Right ventricle myocardium inferior (tissue), 1 donor: ENCODE data around the gene FOSL2. TPM values are rescaled to one million over a fixed set of nuclear protein-coding genes. Genes with fewer than 3 reads are reported as not detected.

Experiments used
- ATAC-seq: fragments of 200-7000 bp; cut with Tn5 transposase; one replicate; pipeline ENCODE4 v1.9.1; 2020; ENCODE audit warnings: mild to moderate bottlenecking, moderate library complexity
- DNase-seq: peaks from one replicate; pipeline ENCODE4 v3.0.0; 2021; ENCODE audit errors: missing footprints
- intact Hi-C: fragments of 100-400 bp; cut with DNase I; formaldehyde crosslinking; loops from one replicate; pipeline ENCODE4 v1.11.0; 2022
- total RNA-seq: library from RNA; stranded (reverse); fragmentation: NEBNext Ultra II Directional; extraction: Animal tissue kit (Norgen Biotek cat#: 25700); gene quantifications from one replicate; pipeline ENCODE4 v1.2.1, GENCODE V29; 2021
- donor health status: DM: no; HTN: yes; CAD: no; lungs with severe emphysema.

FOSL2 gene
- total RNA-seq, 1 donor from 2014 or later = 48.5 TPM

DNA sequence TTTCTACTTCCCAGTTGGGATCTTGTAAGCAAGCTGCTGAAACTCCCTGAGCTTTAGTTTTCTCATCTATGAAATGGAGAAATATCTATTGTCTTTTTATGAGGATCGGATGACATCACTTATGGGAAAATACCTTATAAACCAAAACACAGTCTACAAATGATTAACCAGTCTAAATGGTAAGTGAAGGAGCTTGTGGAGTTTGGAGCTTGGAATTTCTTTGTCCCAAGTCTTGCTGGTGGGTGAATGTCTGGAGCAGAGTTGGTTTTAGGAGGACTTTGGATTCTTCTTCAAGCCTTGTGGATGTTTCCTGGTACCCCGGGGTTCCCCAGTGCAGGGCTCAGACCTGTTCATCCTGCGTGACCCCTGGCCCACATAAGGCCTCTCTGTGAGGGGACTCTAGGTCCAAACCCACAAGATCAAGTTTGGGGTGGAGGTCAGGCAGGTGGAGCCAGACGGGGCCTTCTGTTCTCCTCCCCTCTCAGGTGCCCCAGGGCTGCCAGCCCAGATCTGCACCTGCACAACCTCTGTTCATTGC, 43.2 kb downstream of the FOSL2 start:
- DNase-seq = no peak
- no peak for ATAC-seq
- intact Hi-C loops = no loop called here

DNA sequence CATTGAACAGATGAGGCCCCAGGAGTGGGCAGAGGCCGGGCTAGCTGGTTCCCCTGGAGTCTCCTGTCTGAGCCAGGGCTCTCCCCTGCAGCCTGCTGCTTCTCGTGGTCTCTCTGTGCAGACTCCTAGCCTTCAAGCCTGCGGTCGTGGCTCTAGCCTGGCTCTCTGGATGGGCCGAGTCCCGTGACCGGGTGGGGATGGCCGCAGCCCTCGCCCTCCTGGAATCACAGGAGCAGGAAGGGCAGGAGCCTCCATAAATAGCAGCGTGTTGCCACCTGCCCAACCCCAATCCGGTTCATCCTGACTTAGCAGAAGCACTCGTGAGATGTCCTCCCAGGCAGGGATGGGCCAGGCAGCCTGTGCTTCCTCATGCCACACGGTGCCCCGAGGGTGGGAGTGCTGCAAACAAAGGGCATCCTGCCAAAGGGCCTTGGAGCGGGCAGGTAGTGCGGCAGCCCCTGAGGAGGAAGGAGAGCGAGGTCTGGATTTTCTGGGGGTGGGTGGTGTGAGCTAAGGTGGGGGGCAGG, 43.9 kb downstream of the FOSL2 start:
- no peak for ATAC-seq
- DNase-seq = no peak
- intact Hi-C loops = no loop called here

DNA sequence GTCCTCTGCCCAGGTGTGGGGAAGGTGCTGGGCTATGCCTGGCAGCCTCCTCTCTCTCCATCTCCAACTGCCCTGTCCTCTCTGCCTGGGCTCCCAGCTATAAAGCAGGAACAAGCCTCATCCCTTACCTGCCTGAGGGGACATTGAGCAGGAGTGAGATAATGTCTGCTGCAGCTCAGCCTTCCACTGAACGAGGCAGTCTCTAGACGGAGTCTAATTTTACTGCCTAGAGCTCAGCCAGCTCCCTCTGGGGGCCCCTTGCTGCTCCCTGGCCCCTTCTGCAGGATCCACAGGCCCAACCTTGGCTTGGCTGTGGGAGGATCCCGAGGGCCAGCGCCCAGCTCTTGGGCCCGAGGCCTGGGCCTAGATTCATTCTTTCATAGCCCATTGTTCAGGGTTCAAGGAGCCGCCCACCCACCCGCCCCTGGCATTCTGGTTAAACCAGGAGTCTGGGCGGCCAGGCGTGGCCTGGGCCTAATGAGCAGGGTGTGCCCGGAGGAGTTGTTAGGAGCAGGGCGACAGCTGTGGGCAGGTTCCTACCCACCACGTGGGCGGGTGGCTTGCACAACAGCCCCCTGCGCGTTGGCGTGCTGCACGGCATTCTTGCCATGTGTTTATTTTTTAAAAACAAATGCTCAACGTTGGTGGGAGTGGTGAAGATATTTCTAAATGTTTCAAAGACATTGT, 44.6 kb downstream of the FOSL2 start:
- intact Hi-C loops = no loop called here
- DNase-seq (no peak), ATAC-seq (no peak)

DNA sequence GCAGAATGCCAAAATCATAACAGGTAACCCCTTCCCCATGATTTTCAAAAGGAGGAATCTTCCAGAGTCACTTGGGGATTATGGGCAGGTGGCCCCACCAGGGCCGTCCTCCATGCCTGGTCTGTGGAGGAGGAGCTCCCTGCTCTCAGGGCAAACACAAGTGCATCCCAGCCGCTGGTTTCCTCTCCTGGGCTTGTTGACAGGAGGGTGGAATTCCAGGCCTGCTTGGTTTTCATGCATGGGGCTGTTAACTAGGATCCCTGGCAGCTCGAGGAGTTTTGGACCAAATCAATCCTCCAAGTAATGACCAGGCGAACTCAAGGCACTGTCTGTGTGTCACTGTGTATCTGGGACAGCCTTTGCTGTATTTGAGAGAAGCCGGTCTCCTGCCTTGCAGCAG, 45.3 kb downstream of the FOSL2 start:
- DNase-seq (no peak), ATAC-seq (no peak)
- intact Hi-C loops = no loop called here

DNA sequence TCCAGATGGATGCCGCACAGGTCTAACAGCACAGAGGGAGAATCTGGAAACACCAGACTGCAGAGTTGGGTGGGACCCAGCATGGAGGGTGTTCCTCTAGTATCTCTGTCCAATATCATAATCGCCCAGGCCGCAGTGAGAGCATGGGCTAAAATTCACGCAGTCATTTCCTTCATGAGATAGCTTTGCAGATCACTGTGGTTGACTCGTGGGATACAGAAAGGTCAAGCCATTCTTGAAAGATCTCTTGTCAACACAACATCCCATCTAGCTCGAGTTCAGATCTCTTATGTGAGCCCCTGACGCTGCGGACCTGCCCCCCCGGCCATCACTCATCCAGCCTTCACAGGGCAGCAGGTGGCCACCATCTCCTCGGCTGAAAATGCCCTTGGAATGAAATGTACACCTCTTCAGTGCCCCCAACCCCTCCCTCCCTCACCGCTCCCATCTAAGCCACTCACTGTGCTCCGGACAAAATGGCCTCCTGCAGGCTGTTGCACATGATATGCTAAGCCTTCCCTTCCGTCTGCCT, 45.9 kb downstream of the FOSL2 start:
- DNase-seq = no peak
- intact Hi-C loops = no loop called here
- ATAC-seq = no peak

DNA sequence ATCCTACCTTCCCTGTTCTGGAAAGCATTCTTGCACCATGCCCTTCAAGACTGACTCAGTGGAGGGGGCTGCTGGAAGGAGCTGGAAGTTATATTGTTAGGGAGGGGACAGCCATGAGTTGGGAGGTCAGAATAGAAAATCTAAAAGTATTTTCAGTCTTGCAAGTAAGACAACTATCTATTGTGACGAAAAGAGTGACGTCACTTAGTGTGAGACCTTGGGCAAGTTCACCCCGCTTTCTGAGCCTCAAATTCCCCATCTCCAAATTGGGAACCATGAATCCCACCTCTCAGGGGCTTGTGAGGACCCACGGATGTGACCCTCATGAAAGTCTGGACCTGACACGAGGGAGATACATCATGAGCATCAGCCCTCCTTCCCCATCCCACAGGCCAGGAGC, 46.5 kb downstream of the FOSL2 start:
- intact Hi-C loops = no loop called here
- ATAC-seq (no peak), DNase-seq (no peak)

DNA sequence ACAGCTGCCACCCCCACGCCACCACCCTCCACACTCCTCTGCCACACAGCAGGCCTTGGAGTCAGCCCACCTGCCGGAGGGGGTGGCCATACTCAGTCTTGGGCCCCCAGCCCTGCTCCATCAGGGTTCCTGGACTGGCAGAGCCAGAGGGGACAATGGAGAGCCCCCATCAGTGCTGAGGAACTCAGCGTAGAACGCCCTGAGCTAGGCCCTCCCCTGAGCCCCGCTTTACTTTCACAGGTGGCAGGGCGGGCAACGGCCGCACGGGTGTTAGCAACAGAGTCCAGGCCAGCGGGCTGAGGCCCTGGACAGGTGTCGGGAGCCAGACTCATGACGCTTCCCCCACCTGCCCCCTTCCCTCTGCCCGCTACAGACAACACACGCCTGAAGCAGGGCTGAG, 47.1 kb downstream of the FOSL2 start:
- DNase-seq (no peak), ATAC-seq (no peak)
- intact Hi-C loops = no loop called here

DNA sequence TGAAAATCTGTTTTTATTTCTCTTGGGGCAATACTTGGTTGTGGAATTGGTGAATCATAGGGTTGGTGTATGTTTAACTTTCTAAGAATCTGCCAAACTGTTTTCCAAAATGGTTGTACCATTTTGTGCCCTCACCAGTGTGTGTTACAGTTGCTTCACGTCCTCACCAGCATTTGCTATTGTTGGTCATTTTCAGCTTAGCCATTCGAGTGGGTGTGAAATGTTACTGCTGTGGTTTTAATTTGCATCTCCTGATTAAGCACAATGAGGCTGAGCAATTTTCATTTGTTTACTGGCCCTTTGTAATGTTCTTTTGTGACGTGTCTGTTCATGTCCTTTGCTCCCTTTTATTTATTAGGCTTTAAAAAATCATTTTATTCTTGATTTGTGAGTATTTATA, 49.7 kb downstream of the FOSL2 start:
- intact Hi-C loops = no loop called here
- ATAC-seq = no peak
- no peak for DNase-seq

DNA sequence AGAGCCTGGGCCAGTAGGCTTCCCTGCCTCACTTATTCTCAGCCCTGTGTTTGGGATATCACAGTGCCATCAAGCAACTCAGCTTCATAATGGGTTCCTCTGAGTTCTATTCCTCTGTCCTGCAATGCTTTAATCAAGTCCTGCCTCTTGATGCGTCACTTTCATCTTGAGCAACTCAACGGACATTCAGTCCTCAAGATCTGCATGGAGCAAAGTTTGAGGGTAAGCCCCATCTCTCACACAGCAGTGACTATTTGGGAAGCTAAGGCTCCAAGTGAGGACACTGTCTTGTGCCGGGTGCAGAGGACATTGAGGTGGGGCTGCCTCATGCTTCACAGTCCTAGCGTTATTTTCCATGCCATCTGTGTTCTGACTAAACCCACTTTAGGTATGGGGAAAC, 52.3 kb downstream of the FOSL2 start:
- DNase-seq (no peak), ATAC-seq (no peak)
- intact Hi-C loops = no loop called here

DNA sequence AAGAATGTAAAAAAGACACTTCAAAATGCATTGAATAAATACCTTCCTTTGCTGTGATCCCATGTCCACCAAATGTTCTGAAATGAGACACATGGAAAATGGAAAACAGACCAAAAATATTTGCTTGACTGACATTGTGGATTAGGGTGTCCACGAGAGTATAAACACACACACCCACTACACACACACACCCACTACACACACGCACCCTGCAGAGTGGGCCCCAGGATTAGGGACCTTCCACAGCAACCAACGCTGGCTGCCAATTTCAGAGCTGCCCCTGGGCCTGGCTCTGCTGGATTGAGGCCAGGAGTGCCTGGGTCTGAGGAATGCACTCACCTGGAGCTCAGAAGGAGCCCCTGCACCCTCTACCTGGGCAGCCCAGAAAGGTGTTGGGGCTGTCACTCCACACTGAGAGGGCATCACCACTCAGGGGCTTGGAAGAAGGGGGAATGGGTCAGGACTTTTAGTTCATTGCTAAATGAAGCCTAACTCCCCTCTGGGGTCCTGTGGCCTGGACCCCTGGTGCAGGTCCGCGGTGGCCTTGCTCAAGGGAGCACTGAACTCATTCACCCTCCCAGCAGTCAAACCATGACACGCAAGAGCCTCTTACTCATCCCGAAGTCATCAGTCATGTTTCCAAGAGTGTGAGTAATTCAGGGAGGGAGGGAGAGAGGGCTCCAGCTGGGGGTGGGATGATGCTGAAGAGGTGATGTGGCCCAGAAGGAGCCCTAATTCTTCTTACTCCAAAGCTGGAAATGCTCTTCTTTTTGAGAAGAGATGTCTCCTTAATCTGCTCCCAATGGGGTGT, 53.0 kb downstream of the FOSL2 start:
- intact Hi-C loops = no loop called here
- ATAC-seq (no peak), DNase-seq (no peak)

DNA sequence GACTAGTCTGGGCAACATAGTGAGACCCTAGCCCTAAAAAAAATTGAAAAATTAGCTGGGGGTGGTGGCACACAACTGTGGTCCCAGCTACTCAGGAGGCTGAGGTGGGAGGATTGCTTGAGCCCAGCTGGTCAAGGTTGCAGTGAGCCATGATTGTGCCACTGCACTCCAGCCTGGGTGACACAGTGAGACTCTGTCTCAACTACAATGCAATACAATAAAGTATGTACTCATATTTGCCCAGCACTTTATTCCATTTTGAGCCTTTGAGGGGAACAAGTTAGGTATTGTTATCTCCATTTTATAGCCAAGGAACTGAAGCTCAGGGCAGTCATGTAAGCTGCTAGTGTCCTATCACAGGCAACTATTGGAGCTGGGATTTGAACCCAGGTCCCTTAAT, 53.9 kb downstream of the FOSL2 start:
- intact Hi-C loops = no loop called here
- no peak for DNase-seq

DNA sequence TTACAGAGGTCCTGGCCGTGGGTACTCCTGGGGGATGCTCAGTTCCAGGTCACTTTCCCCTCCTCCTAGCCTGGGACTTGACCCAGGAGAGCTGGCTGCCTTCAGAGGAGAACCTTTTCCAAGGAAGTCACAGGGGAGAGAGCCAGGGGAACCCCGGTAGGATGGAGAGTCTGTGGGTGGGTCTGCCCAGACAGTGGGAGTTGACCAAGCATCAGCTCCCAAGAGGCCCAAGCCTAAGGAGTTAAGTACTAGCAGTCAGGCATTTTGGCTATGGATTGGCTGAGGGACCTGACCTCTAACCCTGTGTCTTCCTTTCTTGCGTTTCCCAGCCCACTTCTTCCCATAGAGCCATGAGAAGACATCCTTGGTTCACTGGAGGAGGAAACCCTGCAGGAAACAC, 54.4 kb downstream of the FOSL2 start:
- DNase-seq = no peak
- ATAC-seq = no peak
- intact Hi-C loops = no loop called here

More for the DNA sequence above, 53.9 kb downstream of the FOSL2 start:
- ATAC-seq = no peak

DNA sequence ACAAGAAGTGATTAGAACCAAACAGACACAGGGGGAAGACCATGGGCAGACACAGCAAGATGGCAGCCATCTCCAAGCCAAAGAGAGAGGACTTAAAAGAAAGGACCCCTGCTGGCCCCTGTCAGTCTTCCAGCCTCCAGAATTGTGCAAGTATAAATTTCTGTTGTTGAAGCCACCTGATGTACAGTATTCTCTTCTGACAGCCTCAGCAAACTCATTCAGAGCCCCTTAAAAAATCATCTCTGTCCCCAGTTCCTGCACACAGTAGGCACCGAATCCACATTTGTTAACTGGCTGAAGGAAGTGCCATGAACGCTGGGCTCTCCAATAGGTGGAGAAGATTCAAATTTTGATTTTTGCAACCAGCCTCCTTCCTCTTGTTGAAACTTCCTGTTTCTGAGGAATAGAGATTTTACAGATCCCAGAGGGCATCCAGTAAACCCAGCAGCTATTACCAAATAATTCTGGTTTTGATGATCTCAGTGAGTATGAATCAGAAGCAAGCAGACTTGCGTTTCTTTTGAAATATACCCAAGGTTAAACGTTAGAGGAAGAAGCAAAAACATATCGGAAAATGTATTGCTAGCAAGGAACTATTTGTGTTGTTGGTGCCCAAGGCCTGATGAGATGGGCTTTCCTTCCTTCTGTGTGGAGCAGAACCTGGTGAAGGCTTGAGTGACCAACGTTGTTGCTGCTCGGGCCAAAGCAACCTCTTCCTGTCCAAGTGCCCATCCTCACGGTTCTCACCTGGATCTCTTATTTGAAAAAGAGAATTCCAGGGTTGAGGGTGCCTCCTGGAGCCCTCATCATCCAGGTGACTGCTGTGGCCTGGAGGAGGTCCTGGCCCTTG, 55.5 kb downstream of the FOSL2 start:
- no peak for DNase-seq
- intact Hi-C loops = no loop called here
- peak; percentile 23 for ATAC-seq

DNA sequence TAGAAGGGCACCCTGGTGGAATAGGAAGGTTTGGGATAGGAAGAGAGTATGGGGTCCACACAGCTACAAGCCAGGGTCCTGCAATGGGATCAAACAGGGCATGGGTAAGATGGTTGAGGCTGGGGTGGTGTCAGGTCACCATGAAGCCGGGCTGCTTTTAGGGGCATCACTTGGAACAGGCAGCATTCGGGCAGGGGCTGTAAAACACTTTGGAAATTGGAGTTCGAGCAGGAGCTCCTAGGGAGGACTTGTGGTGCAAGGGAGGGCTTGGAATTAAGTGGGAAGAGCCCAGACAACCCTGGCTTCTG, 56.1 kb downstream of the FOSL2 start:
- DNase-seq (no peak), ATAC-seq (no peak)
- intact Hi-C loops = no loop called here

DNA sequence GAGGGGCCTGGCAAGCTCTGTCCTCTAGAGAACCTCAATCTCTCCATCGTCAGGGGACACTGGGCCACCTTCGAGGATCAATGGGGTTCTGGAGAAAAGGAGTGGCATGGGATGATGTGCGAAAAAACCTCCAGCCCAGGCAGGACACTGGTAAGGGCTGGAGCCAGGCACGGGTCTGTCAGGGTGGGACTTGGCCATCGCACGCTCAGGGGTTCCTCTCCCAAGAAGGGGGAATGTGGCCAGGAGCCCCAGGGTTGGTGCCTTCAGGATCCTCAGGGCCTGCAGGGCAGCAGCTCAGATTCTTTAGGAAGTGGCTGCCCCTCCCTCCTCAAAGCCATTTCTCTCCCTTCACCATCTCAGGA, 56.4 kb downstream of the FOSL2 start:
- intact Hi-C loops = no loop called here
- no peak for ATAC-seq
- no peak for DNase-seq

DNA sequence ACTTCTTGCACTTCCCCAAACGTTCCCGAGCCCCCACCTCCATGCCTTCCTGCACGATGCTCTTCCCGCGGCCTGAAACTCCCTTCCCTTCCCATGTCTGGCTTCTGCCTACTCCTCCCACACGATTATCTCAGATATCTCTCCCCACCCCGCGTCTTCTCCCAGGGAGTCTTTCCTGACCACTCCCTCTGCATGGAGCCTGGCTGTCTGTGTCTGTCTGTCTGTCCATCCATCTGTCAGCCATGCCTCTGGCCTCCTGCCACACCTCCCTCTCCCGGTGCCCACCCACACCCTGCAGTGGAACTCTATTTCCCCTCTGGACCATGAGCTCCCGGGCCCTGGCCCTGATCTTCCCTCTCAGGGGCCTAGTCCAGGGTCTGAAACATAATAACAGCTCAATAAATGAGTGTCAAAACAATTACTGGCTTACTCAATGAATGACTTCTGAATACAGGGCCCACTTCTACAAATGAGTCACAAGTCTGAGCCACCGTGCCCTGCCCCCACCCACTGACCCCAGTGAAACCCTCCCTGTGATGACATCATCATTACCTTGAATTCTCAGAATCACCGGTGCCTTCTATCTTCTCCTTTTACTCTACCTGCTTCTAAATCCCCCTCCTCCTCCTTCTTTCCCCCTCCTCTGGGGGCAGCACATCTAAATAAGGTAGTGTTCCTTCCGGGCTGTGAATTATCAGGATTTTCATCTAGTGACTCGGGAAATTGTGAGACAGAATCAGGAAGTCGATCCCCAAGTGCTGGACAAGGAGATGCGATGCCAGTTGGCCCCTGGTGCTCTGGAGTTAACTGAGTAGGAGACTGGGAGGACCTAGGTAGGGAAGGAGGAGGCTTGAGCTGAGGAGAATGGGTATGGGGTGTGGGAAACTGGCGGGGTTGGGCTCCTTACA, 57.1 kb downstream of the FOSL2 start:
- ATAC-seq (no peak), DNase-seq (peak; percentile 39)
- intact Hi-C loops = loop anchor here (5.0 kb wide), 1 partner anchor 697 kb away; no protein-coding TSS in a partner anchor

DNA sequence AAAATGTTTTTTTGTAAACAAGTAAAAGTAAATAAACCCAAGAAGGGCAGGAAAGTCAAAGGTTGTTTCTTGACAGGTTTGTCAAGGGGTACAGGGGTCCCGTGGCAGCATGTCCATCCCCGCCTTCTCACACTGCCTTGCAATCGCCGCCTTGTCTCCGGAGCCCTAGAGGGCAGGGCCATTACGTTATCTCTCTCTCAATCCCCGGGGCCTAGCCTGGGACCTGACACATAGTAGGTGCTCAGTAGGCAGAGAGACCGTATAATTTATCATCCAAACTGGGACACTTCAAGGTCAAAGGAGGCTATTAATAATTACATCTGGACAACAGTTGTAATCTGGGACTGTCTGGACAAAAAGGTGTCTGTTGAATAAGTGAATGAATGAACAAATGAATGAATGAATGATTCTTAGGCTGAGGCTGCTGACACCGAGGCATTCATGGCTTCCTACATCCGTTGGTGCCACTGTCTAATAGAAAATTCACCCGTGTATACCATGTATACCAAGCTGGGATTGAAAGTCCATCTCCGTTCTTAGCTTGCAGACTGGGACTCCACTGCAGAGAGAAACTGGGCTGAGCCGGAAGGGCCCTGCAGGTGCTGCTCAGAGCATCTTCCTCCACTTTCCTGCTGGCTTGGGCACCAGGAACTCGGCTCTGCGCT, 58.4 kb downstream of the FOSL2 start:
- intact Hi-C loops = loop anchor here (5.0 kb wide), 1 partner anchor 699 kb away; no protein-coding TSS in a partner anchor
- DNase-seq (peak; percentile 40), ATAC-seq (no peak)
